ENCODE measurements around the gene CLK1. TPM values are rescaled to one million over a fixed set of nuclear protein-coding genes. Genes with fewer than 3 reads are reported as not detected.

Gene CLK1
- total and polyA plus RNA-seq, 3 donors from 2014 or later = 62.7 to 117 (median 107) TPM

GRCh38 chr2:200812122-200813022, 52.1 kb downstream of the CLK1 start:
- Histone ChIP-seq H3K36me3 (ENCODE audit: low read depth, missing control alignments) (no peaks in the 10 kb centered on the region), H3K27ac (peak overlapping the region; percentile 96 to 97), H3K4me1 (peaks cover 18% of the 10 kb centered on the region), H3K9me3 (no peaks in the 10 kb centered on the region), H3K4me3 (peak overlapping the region; percentile 92 to 95), H3K27me3 (no peaks in the 10 kb centered on the region)
- 1% methylated on average over 10 to 32 of the region's 70 CpGs for WGBS, 2 donors
- TF ChIP-seq CTCF (IDR thresholded peaks at IDR 0.05) (peak in 2 of 3 experiments; percentile 39 to 42), POLR2A (IDR thresholded peaks at IDR 0.05) (no peak)
- peak; percentile 80 for DNase-seq
- intact Hi-C loops (cut with DNase I; ENCODE audit: low total_unique reads) = loop anchor here (5.0 kb wide), 1 partner anchor 45 kb away; no protein-coding TSS in a partner anchor

GRCh38 chr2:200811333-200812121, 52.9 kb downstream of the CLK1 start, which contains the start of gene BZW1:
Gene BZW1 (plus strand): TSS chr2:200811910. CDS start chr2:200813218, 1,308 bp downstream.
- peaks cover 18% of the 10 kb centered on the region for H3K4me1 ChIP-seq

GRCh38 chr2:200810998-200811332, 53.5 kb downstream of the CLK1 start:
- Histone ChIP-seq H3K4me3 (peak overlapping the region; percentile 92 to 95), H3K27ac (peak overlapping the region; percentile 96 to 97), H3K36me3 (ENCODE audit: low read depth, missing control alignments) (no peaks in the 10 kb centered on the region), H3K4me1 (peaks cover 18% of the 10 kb centered on the region), H3K9me3 (no peaks in the 10 kb centered on the region), H3K27me3 (no peaks in the 10 kb centered on the region)
- no peak for DNase-seq
- 4 to 5% methylated on average over 10 to 11 of the region's 11 CpGs for WGBS, 2 donors
- intact Hi-C loops (cut with DNase I; ENCODE audit: low total_unique reads) = loop anchor here (5.0 kb wide), 1 partner anchor 46 kb away; no protein-coding TSS in a partner anchor
- TF ChIP-seq POLR2A (IDR thresholded peaks at IDR 0.05) = no peak
- TF ChIP-seq CTCF (IDR thresholded peaks at IDR 0.05) = no peak

More at GRCh38 chr2:200811333-200812121, 52.9 kb downstream of the CLK1 start, which contains the start of gene BZW1:
- peak; percentile 76 for TF ChIP-seq POLR2A (IDR thresholded peaks at IDR 0.05)
- no peak for TF ChIP-seq CTCF (IDR thresholded peaks at IDR 0.05)
- peak within 1 kb of the TSS; percentile 92 to 95 for H3K4me3 ChIP-seq
- H3K9me3 ChIP-seq = no peaks in the 10 kb centered on the region
- peak within 1 kb of the TSS; percentile 96 to 97 for H3K27ac ChIP-seq
- no peaks in the 10 kb centered on the region for H3K36me3 ChIP-seq (ENCODE audit: low read depth, missing control alignments)
- DNase-seq = peak; percentile 96
- no peaks in the 10 kb centered on the region for H3K27me3 ChIP-seq
- WGBS, 2 donors = 1% methylated on average over 34 to 64 of the region's 75 CpGs
- intact Hi-C loops (cut with DNase I; ENCODE audit: low total_unique reads) = loop anchor here (5.0 kb wide), 1 partner anchor 46 kb away; no protein-coding TSS in a partner anchor

- intact Hi-C loops (cut with DNase I; ENCODE audit: low total_unique reads) = loop anchor here (5.0 kb wide), 1 partner anchor 47 kb away; no protein-coding TSS in a partner anchor
- Histone ChIP-seq H3K9me3 (no peaks in the 10 kb centered on the region), H3K4me1 (peaks cover 18% of the 10 kb centered on the region), H3K27ac (peak overlapping the region; percentile 96 to 97), H3K36me3 (ENCODE audit: low read depth, missing control alignments) (no peaks in the 10 kb centered on the region), H3K4me3 (peak overlapping the region; percentile 92 to 95), H3K27me3 (no peaks in the 10 kb centered on the region)
- TF ChIP-seq POLR2A (IDR thresholded peaks at IDR 0.05) = no peak
- no peak for TF ChIP-seq CTCF (IDR thresholded peaks at IDR 0.05)
- DNase-seq = no peak
- WGBS, 2 donors = 8 to 19% methylated on average over 6 of the region's 6 CpGs
These were observed 54.0 kb downstream of the CLK1 start for GRCh38 chr2:200810252-200810997.

Data from testis (tissue), 3 donors.